ENCODE data around the gene RIC8B. TPM values are rescaled to one million over a fixed set of nuclear protein-coding genes. Genes with fewer than 3 reads are reported as not detected.

Gene RIC8B
- total RNA-seq, 1 experiment from 2014 or later = 10.4 TPM

DNA sequence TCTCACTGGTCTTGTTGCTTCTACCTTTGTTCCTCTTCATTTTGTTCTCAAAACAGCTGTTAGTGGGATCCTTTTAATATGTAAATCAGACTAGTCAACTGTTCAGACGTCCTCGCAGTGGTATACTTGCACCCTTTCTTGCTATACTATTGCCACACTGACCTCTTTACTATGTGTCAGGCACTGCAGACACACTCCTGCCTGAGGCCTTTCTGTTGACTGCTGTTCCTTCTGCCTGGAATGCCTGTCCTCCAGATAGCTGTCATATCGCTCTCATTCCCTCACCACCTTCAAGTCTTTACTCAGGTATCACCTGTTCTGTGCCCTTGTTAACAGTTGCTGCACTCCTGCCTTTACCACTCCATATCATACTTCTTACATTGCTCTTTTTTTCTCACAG lies 91.2 kb downstream of the RIC8B start:
- no peak for DNase-seq (ENCODE audit: extremely low read depth, low read depth)

GRCh38 chr12:106866426-106867080 lies 92.1 kb downstream of the RIC8B start:
- DNase-seq (ENCODE audit: extremely low read depth, low read depth) = no peak

DNA sequence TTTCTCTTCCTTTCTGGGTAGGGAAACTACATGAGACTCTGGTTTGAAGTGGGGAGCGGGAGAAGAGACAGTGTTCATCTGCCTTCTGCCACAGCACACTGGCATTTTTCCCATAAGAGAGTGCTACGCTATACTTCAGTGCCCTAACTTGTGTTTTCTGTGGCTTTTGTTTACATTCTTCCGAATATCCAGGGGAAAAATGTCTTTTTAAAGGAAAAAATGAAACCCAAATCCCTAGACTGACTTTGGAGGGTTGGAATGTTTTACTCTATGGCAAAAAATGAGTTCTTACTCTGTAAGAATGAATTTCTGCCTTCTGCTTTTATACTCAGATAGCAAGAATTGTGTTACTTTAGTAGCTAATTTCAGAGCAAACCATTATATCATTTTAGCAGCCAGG lies 93.2 kb downstream of the RIC8B start:
- no peak for DNase-seq (ENCODE audit: extremely low read depth, low read depth)

- no peak for DNase-seq (ENCODE audit: extremely low read depth, low read depth)
Measured at GRCh38 chr12:106868982-106869700, 94.7 kb downstream of the RIC8B start.

- DNase-seq (ENCODE audit: extremely low read depth, low read depth) = no peak
Measured at GRCh38 chr12:106870116-106870515, 95.6 kb downstream of the RIC8B start.

DNA sequence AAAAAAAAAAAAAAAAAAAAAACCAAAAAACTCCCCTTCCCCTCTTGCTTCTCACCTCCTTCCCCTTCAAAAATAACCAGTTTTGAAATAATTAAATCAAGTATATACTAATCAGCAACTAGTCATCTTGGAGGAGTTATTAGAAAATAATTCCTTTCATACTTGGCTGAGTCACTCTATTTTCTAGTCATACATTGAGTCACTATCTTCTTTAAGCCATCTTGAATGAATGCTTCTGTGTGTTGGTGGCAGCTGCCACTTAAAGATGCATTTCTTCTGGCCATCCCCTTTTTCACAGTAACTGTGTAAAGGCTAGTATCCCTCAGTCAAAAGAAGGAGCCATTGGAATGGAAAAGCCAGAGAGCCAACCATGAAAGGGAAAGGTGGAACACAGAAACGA lies 97.0 kb downstream of the RIC8B start:
- no peak for DNase-seq (ENCODE audit: extremely low read depth, low read depth)

GRCh38 chr12:106873983-106874382 lies 99.5 kb downstream of the RIC8B start:
- no peak for DNase-seq (ENCODE audit: extremely low read depth, low read depth)

GRCh38 chr12:106878804-106879203 lies 104.3 kb downstream of the RIC8B start:
- DNase-seq (ENCODE audit: extremely low read depth, low read depth) = no peak

DNA sequence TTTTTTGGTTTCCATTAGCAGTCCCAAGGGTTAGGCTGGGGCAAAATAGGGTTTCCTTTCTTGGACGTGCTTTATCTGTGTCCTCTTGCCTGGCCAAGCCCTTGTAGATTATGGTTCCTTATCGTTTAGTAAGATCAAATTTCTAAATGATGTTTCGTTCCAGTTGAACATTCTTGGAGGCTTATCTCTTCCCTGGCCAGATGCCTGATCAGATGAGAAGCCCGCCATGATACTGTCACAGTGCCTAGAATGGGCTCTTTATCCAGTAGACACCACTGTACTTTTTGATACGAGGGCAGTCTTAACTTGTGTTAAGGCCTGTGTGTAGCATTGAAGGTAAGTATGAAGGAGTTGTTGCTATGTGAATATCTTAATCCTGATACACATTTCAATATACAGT lies 105.1 kb downstream of the RIC8B start:
- no peak for DNase-seq (ENCODE audit: extremely low read depth, low read depth)

GRCh38 chr12:106883426-106883825 lies 108.9 kb downstream of the RIC8B start:
- DNase-seq (ENCODE audit: extremely low read depth, low read depth) = no peak

DNA sequence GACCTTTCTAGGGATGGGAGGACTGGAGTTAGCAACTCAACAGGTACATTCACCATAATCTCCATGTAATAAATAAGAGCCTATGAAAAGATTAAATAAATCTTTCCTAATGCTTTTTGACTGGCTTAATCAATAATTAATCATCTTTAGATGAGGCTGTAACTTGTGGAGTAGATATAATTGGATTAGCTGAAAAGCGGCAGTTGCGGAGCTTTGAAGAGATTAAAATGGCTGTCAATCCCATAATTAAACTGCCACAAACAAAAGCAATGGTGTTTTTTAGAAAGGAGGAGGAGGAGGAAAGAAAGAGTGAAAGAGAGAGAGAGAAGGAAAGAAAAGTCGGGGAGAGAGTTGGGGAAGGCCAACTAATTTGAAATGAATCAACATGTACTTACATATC lies 110.5 kb downstream of the RIC8B start:
- no peak for DNase-seq (ENCODE audit: extremely low read depth, low read depth)

- no peak for DNase-seq (ENCODE audit: extremely low read depth, low read depth)
Measured at GRCh38 chr12:106885541-106886249, 111.2 kb downstream of the RIC8B start.

DNA sequence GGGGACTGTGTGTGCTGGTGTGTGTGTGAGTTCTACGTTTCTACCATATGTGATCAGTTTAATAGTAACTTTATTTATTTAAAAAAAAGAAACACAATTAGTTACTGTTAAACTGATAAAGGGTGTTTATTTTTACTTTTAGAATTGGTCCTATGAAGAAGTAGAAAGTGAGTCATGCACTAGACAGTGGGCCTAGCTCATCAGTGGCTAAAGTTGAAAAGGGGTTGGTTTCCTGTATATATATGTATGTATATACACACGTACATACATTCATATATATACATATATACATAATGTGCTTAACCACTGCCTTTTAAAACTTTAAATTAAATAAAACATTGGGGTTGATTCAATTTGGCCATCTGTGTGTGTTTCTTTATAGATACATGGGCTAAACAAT lies 112.5 kb downstream of the RIC8B start:
- no peak for DNase-seq (ENCODE audit: extremely low read depth, low read depth)

GRCh38 chr12:106888348-106888970 lies 114.0 kb downstream of the RIC8B start:
- DNase-seq (ENCODE audit: extremely low read depth, low read depth) = no peak

DNA sequence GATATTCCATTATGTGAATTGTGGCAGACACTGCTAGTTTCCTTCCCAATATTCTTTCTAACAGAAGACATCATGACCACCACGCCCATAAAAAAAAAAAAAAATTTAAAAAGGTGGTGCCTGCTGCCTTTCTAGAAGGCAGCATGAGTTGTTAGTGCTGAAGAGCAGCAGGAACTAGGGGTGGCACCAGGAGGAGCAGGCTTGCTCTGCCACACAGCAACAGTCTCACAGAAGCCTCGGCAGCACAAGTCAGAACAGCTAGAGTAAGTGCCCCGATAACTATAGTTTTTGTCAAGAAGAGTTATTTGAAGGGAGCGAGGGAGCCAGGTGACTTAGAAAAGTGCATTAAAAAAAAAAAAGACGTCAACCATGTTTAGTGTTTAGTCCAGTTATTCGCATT lies 114.8 kb downstream of the RIC8B start:
- DNase-seq (ENCODE audit: extremely low read depth, low read depth) = no peak

DNA sequence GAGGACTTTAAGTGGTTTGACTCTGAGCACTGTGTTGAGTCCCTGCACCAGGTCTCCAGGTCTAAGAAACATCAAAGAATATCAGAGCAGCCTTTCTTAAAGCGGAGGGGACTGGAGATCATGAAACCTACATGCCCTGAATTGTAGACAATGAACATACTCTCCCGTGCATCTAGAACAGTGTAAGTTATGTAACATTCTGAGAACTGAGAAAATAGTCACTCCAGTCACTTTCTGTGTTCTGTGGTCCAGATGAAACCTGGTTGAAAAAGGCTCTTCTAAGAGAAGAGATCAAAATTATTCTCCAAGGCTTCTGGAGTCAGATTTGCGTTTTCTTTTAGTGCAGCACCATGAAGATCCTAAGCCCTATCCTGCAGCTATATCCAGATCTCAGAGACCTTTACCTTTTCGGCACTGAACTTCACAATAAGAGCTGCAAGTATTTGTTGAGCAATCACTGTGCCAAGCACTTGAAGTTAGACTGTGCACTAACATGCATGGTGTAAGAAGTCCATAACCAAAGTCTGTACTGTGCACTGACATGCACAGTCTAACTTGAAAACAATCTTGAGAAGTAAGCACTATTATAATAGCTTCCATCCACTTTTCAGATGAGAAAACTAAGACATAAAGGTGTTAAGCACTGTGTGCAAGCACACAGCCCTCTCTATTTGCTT lies 115.6 kb downstream of the RIC8B start:
- DNase-seq (ENCODE audit: extremely low read depth, low read depth) = no peak

- no peak for DNase-seq (ENCODE audit: extremely low read depth, low read depth)
Measured at GRCh38 chr12:106892075-106892474, 117.6 kb downstream of the RIC8B start.

DNA sequence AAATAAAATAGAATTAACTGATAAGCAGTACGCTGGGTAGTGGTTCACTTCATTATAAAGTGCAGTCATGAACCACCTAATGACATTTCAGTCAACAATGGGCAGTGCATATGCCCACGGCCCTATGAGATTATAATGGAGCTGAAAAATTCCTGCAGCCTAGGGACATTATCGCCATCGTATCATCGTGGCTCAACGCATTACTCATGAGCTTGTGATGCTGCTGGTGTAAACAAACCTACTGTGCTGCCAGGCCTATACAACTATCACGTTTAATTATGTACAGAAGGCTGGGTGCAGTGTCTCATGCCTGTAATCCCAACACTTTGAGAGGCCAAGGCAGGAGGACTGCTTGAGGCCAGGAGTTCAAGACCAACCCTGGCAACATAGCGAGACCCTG lies 119.0 kb downstream of the RIC8B start:
- no peak for DNase-seq (ENCODE audit: extremely low read depth, low read depth)

DNA sequence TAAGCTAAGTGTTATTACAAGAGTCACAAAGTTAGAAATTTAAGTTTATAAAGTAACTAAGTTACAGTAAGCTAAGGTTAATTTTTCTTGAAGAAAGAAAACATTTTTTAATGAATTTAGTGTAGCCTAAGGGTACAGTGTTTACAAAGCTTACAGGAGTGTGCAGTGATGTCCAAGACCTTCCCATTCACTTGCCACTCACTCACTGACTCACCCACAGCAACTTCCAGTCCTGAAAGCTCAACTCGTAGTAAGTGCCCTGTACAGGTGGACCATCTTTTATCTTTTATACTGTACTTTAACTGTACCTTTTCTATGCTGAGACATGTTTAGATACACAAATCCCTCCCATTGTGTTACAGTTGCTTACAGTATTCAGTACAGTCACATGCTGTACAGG lies 120.3 kb downstream of the RIC8B start:
- no peak for DNase-seq (ENCODE audit: extremely low read depth, low read depth)

DNA sequence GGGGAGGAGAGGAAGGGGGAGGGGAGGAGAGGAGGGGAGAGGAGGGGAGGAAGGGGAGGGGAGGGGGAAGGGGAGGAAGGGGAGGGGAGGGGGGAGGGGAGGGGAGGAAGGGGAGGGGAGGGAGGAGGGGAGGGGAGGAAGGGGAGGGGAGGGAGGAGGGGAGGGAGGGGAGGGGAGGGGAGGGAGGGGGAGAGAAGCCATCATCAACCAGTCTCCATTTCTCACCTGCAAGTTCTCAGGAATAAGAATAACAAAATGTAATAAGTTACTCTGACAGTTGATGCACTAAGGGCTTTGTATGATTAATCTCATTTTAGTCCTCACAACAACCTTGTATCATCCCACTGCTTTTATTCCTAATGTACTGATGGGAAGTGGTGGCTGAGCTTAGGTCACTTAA lies 122.1 kb downstream of the RIC8B start:
- no peak for DNase-seq (ENCODE audit: extremely low read depth, low read depth)

GRCh38 chr12:106897082-106897481 lies 122.6 kb downstream of the RIC8B start:
- no peak for DNase-seq (ENCODE audit: extremely low read depth, low read depth)
